Fibroblast of peridontal ligament (primary cell): ENCODE measurements around the gene RAB3C.
"Not testable (repeated sequence)": the region's sequence is repeated elsewhere in the genome, so short reads cannot be mapped to it uniquely, and the experiment has no call there.

Experiments
- DNase-seq: peaks from one replicate; pipeline ENCODE4 v3.0.0-alpha.2; 2010; ENCODE audit errors: extremely low read depth

The RAB3C gene

DNA sequence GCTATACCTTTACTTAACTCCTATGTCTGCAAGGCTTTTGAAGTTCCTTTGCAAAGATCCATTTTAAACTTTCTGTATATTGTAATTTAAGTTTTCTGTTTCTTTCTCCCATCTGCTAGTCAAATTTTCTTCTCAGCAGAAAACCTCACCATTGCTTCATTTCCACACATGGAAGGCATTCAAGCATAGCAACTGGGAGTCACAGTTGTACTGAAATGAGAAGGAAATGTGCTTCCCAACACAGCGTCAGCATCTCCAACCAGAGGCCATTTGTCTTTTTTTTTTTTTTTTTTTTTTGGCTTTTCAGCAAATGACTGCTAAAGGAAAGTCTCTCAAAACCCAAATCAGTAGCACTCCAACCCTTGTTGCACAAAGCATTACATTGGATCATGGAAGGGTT lies 92.5 kb downstream of the RAB3C start:
- no peak for DNase-seq

DNA sequence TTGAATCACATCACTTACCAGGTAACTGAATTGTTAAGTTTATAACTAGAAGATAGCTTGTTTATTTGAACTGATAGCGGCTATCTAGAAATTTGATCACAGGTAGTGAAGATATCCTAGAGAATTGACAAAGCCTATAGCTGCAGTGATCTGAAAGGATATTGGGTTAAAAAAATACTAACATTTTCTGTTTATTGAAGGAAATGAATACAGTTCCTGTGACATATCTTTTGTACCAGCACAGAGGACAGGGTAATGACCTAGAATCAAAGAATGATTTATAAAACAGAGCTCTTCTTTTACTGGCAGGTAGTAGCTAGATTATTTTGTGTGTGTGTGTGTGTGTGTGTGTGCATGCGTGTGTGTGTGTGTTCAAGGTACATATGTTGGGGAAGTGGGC lies 94.8 kb downstream of the RAB3C start:
- DNase-seq = no peak

DNA sequence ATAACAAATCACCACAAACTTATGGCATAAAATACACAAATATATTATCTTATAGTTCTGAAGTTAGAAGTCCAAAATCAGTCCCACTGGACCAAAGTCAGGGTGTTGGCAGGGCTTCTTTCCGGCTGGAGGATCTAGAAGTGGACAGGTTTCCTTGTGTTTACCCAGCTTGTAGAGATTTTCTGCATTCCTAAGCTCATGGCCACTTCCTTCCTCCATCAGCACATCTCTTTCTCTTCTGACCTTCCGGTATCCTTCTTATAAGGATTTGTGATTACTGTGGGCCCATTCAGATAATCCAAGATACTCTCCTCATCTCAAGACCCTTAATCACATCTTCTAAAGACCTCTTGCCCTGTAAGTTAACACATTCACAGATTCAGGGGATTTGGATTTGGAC lies 97.6 kb downstream of the RAB3C start:
- no peak for DNase-seq

DNA sequence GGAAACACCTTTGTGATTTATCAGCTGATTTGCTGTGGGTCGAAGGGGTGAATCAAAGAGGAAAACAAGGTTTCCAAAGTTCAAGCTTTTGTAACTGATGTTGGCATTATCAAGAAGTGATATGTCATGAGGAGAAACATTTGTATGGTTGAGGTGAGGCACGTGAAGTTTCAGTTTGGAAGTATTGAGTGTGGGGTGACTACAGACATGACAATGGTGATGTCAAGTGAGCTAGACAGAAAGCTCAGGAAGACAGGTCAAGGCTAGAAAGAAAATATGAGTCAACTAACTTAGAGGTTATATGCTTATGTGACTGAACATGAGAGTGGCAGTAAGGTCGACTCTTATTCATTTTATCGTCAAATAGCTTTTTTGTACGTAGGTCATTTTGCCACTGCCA lies 99.1 kb downstream of the RAB3C start:
- no peak for DNase-seq

DNA sequence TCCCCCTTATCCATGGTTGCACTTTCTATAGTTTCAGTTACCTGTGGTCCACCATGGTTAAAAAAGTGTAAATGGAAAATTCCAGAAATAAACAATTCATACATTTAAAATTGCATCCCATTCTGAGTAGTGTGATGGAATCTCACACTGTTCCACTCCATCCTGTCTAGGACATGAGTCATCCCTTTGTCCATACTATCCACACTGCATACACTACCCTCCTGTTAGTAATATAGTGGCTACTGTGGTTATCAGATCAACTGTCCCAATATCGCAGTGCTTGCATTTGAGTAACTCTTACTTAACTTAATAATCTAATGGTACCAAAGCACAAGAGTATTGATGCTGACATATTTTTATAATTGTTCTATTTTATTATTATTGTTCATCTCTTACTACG lies 100.7 kb downstream of the RAB3C start:
- DNase-seq = no peak

DNA sequence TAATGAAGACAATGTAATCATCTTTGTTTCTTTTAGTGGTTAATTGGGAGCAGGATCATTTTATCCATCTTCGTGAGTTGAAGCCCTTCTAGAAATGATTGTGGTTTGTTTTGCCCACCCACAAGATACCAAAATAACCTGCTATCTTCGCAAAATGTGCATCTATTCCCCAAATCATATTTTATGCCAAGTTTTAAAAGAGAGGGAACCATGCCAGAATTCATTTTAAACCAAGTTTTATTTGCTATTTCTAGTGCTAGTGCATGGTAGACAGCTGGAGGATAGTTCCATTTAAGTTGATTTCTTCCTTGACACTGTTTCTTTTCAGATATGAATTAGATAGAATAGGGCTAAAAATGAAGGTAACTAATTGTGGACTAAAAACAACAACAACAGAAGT lies 104.2 kb downstream of the RAB3C start:
- no peak for DNase-seq

DNA sequence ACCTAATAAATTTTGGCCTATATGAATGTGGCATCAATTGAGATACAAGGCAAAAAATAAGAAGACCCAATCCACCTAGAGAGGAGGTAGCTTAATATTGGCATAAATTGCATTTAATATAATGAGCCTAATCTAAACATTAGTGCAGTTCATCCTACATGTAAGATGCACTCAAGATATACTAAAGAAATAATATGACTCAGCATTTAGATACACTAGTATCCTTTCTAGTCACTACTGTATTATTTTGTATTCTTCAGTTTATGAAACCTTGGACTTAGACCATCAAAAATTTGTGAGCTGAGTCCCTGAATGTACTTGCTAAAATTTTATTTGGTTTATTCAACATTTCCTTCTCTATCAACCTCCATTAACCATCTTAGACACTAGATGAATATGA lies 104.7 kb downstream of the RAB3C start:
- DNase-seq = no peak

DNA sequence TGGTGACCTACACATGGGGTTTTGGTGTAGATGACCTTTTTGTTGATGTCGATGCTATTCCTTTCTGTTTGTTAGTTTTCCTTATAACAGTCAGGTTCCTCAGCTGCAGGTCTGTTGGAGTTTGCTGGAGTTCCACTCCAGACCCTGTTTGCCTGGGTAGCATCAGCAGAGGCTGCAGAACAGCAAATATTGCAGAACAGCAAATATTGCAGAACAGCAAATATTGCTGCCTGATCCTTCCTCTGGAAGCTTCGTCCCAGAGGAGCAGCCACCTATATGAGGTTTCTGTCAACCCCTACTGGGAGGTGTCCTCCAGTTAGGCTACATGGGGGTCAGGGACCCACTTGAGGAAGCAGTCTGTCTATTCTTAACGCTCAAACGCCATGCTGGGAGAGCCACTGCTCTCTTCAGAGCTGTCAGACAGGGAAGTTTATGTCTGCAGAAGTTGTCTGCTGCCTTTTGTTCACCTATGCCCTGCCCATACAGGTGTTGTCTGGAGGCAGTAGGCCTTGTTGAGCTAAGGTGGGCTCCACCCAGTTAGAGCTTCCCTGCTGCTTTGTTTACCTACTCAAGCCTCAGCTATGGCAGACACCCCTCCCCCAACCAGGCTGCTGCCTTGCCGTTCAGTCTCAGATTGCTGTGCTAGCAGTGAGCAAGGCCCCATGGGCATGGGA lies 116.3 kb downstream of the RAB3C start:
- DNase-seq = not testable (repeated sequence)

DNA sequence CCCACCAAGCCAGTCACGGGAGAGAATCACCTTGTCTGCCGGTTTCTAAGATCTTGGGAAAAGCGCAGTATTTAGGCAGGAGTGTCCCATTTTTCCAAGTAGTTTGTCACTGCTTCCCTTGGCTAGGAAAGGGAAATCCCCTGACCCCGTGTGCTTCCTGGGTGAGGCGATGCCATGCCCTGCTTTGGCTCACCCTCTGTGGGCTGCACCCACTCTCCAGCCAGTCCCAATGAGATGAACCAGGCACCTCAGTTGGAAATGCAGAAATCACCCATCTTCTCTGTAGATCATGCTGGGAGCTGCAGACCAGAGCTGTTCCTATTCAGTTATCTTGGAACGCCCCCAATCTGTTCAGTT lies 116.9 kb downstream of the RAB3C start:
- no peak for DNase-seq

DNA sequence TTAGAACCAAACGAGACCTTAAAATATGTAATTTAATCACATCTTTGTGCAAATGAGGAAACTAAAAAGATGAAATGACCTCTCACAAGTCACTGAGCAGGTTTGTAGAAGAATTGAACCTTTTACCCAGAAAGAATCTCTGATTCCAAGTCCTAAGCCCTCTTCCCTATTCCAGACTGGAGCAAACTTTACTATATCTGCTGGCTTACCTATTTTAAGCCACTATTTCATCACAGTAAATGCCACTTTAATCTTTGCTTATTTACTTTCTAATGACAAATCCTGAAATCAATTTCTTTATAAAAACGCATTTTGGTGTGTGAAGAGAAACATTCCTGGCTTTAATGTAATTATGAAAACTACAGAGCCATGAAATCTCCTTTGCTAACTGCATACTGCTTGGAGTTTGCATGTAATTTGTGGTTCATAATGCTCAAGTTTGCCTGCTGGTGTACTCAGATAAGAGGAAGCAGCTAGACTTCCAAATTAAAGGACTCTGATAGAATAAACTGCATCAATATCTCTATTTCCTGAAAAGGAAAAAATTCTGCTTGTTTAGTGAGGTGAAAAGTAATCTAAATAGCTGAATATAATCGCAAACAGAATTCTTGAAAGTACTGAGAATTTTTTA lies 121.2 kb downstream of the RAB3C start:
- DNase-seq = no peak

DNA sequence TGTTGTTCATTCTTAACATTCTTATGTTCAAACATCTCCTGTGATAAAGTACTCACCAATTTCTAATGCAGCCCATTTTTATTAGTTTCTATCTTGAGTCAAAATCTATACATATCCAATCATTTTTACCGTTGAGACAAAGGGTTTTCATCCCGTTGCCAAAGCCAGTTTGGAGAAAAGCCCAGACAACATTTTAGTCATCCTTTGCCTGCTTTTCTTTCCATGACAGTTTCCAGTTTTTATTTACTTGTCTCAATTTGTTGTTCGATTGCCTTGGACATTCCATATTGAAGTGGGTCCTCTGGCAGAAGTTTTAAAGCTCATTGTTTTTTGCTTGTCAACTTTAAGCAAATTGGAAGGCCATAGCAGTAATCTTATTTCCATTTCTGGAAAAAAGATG lies 123.9 kb downstream of the RAB3C start:
- DNase-seq = no peak

DNA sequence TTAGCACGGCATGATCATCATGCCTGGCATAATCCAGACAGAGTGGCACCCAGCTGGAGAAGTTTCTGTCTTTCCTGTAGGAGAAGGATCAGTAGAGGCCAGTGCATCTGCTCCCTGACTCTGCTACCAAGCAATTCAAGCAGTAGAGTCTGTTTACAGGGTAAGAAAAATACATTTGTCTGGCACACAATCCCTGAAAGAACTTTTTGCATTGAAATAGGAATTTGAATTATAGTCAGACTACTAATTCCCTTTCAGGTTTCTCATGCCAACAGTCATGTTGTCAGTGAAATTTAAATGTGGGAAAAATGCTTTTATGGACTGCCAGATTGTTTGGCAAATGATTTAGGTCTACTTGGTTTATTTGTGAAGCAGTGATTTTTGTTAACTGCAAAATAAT lies 125.6 kb downstream of the RAB3C start:
- DNase-seq = no peak

DNA sequence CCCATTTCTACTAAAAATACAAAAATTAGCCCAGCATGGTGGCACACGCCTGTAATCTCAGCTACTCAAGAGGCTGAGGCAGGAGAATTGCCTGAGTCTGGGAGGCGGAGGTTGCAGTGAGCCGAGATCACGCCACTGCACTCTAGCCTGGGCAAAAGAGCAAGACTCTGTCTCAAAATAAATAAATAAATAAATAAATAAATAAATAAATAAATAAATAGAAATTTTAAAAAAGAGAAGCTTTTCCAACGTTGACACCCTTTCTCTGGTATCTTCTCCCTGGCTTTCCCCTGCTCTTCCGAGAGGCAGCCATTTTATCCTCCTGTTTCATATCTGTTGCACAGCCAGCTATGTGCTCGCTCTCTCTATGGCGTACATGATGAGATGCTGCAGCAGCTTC lies 127.5 kb downstream of the RAB3C start:
- DNase-seq = not testable (repeated sequence)

DNA sequence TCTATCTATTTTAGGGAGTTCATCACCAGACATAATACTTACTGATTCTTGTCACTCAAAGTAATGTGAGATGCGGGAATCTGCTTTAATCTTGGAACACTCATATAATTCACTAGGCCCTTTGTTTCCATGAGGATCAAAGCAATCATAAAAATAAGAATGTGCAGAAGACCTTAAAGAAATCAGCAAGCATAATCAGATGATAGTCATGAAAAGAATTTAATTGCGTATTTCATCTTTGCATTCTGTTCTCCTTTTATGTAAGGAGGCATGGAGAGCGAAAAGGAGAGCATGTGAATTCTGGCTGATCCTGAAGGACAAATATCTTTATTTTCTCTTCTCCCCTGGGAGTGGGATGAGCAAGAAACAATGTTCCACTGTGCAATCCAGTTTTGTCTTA lies 128.0 kb downstream of the RAB3C start:
- no peak for DNase-seq

DNA sequence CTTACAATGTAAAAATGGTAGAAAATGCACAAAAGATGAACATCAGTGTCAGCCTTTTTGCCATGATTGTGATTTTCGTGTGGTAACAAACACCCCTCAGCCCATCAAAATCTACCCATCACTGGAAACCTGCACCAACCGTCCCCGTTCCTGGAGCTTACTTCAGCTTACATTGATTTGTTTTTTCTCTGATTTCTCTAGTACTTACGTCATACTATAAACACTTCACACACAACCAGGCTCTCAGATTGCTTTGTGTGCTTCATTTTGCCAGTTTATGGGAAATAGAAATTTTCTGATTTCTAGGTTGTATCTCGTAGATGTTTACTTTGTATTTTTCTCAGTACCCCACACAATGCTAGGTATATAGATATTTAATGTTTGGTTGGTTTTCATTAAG lies 129.1 kb downstream of the RAB3C start:
- no peak for DNase-seq

DNA sequence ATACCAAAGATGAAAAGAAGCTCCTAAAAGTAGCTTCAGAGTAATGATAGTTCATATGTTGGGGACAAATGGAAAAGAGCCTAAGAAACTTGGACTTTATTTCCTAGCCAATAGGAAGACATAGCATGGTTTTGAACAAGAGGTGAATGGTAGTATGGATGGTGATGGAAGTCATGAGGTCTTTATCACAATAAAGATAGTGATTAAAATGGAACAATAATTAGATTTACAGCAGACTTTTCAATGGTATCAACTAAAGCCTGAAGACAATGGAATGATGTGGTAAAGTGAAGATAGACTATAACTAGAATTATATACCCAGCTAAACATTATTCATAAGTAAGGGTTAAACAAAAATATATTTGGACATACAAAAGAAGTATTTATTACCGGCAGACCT lies 131.2 kb downstream of the RAB3C start:
- no peak for DNase-seq

DNA sequence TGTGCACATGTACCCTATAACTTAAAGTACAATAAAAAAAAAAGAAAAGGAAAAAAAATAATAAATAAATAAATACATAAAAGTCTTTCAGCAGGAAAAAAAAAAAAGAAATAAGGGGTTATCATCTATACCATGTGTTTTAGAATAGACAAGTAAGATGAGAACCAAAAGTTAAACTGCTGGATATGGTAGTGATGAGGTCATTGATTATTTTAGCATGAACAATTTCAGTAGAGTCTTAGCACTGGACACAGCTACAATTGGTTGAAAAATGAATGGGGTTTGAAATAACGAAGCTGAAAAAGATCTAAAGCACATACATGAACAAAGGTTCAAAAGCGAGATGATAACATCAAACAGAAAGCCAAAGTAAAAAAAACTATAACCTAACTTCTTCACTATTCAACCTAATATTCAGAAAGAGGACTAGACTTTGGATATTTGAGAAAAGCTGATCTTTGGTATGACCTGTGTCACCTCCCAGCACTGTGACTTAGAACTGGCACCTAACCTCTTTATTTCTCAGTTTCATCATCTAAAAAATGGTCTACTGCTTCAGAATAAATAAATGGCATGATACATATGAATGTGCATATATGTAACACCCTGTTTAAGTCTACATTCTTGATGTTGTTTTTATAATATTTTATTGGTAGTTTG lies 133.3 kb downstream of the RAB3C start:
- DNase-seq = no peak

DNA sequence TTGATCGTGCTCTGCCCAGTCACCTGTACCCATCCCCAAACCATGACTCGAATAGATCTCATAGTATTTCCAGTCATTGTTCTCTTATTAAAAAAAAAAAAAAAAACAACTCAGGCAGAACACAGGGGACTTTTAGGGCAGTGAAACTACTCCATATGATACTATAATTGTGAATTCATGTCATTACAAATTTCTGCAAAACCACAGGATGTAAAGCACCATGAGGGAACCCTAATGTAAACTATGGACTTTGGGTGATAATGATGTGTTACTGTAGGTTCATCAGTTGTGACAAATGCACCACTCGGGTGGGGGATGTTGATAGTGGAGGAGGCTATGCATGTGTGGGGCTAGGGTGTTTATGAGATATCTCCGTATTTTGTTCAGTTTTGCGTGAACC lies 133.8 kb downstream of the RAB3C start:
- DNase-seq = no peak

DNA sequence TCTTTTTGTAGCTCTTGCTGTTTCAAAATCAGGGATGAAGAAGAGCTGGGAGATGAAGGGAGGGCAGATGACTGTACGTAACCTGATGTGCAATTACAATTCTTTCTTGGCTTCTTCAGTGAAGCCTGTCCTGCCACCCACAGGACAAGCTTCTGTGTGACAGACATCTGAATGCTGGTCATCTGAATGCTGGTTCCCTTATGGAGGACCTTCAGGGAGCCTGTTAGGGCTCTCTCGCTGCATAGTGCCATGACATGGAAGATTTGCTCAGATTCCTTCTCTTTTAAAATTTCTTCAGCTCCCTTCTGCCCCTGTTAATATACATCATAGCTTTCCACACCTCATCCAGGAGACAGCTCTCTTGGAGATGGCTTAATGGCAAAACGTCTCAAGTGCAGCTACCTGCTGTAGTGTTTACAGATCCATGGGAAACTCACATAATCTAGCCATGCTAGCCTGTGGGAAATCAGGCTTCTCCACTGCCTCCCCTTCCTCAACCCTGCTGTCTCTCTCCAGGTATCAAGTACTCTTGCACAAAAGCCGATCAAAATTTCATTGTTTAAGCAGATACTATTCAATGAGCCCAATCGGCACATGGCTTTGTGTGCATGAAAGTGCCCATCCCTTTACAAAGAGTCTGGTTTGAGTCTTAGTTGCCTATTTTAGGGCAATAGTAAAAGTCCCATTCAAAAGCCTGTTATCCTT lies 134.6 kb downstream of the RAB3C start:
- DNase-seq = no peak

DNA sequence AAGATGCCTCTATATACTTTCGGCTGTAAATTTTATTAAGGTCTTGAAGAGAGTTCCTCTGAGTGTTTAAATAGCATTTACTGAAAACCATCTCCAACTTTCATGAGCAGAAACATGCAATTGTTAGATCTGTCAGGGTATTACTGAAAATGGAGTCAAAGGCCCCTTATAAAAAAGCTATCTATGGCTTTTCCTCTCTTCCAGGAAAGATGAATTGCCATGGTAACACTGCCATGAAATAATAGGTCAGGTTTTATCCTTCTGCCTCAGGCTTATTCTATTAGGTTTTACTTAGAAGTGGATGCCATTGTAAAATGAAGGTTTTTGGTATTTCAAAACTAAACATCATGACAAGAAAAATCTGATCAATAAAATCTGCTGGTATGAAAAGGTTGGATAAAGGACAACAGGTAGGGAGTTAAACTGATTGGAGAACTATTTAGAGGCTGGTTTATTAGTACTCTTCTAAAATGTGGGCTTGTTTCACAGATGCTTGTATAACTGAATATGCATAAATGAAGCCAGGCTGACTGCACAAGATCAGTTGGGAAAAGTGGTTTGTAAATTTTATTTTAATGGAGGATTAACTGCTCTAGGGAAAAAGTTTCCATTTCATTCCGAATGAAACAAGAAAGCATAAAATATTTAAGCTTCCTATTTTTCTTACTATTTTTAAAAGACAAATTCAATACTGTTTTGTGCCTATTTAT lies 135.5 kb downstream of the RAB3C start:
- DNase-seq = no peak

DNA sequence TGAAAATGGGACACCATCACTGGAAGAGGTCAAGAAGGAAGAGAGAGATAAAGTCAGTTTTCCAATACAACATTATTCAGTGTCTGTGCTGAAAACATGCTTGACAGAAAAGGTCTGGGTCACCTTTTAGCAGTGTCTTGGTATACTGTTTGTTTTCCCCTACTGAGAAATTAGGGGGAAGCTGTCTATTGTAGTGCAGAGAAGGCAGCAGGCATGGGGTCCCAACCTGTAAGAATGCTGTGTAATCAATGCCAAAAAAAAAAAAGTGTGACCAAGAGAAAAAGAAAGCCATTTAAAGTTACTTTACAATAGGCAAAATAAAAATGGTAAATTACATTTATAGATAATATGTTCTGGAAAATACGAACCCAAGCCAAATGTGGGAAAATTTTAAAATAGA lies 139.3 kb downstream of the RAB3C start:
- no peak for DNase-seq

DNA sequence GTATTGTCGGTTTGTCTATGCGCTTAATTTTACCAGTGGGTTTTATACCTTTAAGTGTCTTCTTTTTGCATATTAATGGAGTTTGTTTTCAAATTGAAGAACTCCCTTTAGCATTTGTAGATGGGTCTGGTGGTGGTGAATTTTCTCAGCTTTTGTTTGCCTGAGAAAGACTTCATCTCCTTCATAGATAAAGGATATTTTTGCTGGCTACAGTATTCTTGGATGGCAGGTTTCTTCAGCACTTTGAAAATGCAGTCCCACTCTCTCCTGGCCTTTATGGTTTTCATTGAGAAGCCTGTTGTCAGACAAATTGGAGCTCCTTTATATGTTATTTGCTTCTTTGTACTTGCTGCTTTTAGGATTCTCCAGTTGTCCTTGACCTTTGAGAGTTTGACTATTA lies 142.1 kb downstream of the RAB3C start:
- no peak for DNase-seq
